Measurements from ENCODE around the gene LIN9.
A peak's percentile ranks its signal among the peaks of the same experiment; 100 is the strongest.
"Not testable (repeated sequence)": the region's sequence is repeated elsewhere in the genome, so short reads cannot be mapped to it uniquely, and the experiment has no call there.

The LIN9 gene

DNA sequence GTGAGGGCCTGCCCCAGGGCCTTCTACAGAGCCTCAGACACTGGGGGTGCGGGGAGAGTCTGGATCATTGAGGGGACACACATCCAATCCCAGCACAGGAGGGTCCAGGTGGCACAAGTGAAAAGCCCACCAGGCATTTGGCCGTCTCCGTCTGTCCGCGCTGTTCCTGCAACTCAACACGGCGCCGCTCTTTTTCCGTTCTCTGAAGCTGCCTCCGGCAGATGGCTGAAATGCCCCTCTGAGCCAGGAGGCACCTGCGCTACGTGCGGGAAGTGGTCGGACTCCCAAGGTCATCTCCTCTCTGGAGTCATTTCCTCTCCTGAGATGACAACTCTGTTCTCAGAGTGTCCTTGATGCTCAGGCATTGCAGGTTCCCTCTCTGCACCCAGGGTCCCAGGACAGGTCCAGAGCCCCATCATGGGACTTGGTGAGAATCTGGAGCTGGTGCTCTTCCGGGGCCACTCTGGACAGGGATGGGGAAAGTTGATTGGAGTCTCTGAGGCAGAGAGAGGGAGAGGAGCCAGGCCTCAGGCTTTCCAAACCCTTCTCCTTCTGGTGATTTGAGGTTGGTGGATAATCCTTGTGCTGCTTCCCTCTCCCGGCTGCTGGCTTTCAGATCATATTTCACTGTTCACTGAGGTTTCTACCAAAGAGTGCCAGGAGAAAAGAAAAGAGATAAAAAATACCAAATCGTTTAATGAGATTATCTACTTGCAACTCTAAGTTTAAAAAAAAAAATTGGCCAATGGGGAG, 99.5 kb downstream of the LIN9 start:
- DNase-seq = no peak

DNA sequence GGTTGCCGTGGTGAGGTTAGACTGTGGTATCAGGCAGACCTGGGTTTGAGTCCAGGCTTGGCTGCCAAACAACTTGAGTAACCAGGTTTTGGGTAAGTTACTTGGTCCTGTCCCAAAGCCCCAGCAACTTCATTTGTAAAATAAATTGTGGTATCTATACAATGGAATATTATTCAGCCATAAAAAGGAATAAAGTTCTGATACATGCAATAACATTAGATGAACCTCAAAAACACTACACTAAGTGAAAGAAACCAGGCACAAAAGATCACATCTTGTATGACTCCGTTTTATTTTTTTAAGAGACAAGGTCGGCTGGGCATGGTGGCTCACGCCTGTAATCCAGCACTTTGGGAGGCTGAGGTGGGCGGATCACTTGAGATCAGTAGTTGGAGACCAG, 101.9 kb downstream of the LIN9 start:
- DNase-seq = no peak

DNA sequence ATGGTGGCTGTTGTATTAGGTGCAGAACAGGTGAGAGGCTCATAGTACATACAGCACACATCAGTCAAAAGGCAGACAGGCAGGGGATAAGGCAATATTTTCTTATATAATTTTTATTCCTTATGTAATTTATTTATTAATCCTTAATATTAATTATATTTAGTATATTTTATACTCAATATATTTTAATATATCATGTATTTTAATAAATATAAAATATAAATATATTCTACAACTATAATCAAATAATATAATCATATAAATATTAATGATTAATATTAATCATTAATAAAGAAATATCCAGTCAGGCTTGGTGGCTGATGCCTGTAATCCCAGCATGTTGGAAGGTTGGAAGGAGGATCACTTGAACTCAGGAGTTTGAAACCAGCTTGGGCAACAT, 104.8 kb downstream of the LIN9 start:
- no peak for DNase-seq

DNA sequence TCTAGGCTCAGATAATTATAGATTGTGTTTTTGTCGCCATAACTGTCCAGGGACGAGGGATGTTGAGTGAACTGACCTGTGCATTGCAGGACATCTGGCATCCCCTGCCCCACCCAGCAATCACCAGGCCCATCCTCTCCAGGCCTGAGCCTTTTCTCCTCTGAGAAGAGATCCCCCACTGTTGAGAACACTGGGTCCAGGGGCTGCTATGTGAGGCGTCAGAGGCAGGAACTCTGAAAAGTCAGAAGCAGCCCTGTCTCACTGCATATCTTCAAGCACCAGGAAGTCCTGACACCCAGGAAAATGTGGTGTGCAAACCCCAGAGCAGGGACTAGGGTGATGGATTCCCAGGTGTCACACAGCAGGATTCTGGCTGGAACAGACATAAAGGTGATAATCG, 105.3 kb downstream of the LIN9 start:
- no peak for DNase-seq

DNA sequence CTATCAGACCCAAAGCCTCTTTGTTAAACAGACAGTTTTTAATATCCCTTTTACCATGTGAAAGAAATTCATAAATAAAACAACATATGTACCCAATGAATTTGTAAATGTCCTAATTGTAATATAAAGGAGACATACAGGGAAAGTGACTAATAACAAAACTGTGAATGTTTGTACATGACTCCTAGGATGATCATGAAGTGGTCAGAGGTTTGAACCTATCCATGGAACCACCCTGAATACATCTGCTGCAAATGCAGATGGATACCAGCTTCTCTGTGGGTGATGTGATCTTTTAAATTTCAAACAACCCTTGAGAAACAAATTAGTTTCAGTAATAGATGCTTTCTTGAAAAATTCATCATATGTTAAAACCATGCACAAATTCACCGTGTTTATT, 105.7 kb downstream of the LIN9 start:
- DNase-seq = no peak

DNA sequence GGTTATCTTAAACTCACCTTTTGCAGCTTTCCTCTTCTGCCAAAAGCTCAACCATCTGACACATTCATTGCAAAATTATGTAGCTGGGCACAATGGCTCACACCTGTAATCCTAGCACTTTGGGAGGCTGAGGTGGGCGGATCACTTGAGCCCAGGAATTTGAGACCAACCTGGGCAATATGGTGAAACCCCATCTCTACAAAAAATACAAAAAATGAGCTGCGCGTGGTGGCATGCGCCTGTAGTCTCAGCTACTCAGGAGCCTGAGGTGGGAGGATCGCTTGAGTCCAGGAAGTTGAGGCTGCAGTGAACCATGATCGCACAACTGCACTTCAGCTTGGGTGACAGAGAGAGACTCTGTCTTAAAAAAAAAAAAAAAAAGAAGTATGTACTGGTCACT, 106.3 kb downstream of the LIN9 start:
- DNase-seq = not testable (repeated sequence)

DNA sequence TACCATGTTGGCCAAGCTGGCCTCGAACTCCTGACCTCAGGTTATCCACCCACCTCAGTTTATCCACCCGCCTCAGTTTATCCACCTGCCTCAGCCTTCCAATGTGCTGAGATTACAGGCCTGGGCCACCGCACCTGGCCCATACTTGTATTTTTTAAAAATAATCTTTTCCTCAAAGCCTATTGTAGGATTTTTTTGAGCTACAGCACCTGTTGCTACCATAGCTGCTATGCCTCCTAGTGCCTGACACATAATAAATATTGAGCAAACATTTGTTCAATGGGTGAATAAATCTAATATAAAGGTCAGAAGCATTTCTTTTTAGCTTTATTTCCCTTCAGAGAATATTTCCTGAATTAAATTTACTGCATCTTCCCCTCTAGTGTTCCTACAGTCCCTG, 106.7 kb downstream of the LIN9 start:
- DNase-seq = no peak

DNA sequence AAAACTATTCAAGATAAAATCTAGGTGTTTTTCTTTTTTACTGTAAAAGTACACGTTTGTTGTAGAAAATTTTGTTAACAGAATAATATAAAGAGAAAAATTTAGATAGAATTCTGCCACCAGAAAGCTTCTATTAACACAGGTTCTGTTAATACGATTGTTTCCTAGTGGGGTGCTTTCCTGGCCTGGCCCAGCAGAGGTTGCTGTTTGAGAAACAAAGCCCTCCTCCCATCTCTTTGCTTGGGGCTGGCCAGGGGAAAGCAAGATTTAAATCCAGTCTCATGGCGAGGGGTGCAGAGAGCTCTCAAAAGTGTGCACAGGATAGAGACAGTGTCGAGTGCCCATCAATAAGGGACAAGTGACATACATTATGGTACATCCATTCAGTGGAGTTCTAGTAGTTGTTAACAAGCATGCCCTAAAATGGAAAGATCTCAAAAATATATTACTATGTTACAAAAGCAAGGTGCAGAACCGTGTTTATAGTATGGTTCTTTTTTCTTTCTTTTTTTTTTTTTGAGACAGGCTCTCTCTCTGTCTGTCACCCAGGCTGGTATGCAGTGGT, 107.9 kb downstream of the LIN9 start:
- DNase-seq = no peak

DNA sequence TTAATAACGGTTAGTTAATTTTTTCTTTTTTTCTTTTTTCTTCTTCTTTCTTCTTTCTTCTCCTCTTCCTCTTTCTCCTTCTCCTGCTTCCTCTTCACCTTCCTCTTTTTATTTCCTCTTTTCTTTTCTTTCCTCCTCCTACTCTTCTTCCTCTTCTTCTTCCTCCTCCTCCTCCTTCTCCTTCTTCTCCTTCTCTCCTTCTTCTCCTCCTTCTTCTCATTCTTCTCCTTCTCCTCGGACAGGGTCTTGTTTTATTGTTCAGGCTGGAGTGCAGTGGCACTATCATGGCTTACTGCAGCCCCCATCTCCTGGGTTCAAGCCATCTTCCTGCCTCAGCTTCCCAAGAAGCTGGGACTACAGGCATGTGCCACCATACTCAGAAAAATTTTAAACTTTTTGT, 109.0 kb downstream of the LIN9 start:
- DNase-seq = no peak

DNA sequence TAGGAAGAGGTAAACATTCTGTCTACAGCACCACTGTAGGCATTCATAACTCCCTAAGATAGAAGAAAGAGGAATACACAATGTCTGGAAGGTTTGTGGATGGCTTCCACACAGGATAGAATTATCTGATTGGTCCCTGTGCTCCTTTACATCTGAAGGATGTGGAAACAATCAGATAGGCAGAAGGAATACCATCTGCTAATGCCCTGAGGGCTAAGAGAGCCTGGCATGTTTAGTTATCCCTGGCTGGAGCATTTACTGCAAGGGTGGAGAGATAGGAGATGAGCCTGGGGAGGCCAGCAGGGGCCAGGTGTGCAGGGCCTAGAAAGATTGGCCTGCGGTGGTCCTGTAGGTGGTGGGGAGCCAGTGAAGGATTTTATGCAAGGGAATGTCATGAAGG, 113.8 kb downstream of the LIN9 start:
- DNase-seq = no peak

DNA sequence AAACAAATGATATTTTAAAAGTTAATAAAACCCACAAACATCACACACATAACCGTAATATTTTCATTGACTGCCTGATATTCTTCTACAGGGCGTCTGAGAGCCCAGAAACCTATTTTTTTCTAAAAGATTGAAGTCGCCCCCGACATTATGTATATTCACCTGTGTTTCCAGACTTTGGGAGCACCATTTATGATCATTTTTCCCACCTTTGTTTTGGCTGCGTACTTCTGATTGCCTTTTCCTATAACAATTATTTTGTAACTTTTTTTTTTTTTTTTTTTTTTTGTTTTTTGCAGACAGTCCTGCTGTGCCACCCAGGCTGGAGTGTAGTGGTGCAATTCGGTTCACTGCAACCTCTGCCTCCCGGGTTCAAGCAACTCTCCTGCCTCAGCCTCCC, 121.6 kb downstream of the LIN9 start:
- DNase-seq = no peak

DNA sequence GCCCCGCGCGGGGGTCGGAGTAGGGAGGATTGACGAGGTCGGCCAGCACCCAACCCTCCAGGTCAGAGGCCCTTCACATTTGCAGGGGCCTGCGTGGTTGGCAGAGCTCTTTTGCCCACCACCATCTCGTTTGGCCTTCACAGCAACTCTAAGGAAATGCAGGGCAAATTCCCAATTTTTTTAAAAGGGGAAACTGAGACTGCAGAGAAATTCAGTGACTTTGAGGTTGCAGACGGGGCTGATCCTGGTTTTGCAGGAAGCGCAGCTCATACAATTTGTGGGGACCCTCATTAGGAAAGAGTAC, 122.0 kb downstream of the LIN9 start:
- DNase-seq = no peak

DNA sequence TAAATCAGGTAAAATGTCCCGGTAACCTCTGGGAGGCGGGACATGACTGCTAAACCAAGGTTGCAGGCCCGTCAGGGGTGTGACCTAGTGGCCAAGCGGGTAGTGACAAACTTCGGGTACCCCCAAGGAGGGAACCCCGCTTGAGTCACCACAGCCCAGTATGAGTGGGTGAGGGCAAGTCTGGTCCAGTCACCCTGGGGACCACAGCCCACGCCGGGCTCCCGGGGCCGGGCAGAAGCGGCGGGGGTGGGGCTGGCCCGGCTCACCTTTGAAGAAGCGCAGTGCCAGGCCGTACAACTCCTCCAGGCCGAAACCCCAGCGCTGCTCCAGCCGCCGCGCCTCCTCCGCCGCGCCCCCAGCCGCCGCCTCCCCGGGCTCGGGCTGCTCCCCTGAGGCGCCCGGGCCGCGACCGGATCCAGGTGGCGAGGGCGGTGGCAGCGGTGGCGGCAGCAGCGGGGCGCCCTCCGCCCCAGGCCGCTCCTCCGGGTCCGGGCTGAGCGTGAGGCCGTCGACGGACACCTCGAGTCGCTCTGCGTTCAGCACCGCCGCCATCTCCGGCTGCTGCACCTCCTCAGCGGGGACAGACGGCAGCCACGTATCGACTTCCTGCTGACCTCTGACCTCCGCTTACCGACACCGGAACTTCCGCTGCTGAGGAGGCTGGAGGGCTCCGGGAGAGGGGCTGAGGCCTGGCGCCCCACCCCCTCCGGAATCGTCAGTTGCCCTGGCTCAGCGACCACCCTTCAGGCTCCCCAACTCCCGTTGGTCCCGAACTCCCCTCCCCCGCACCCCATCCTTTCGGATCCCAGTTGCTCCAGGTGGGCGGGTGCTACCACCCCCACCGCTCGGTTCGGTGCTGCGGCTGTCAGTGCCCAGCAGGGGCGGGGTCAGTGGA, 122.6 kb downstream of the LIN9 start, which contains the start of gene ACBD3:
Gene ACBD3 (minus strand): TSS at position 618 of the 895 bp plus-strand sequence. CDS start 66 bp downstream, at position 552.
- peak; percentile 85 for DNase-seq

DNA sequence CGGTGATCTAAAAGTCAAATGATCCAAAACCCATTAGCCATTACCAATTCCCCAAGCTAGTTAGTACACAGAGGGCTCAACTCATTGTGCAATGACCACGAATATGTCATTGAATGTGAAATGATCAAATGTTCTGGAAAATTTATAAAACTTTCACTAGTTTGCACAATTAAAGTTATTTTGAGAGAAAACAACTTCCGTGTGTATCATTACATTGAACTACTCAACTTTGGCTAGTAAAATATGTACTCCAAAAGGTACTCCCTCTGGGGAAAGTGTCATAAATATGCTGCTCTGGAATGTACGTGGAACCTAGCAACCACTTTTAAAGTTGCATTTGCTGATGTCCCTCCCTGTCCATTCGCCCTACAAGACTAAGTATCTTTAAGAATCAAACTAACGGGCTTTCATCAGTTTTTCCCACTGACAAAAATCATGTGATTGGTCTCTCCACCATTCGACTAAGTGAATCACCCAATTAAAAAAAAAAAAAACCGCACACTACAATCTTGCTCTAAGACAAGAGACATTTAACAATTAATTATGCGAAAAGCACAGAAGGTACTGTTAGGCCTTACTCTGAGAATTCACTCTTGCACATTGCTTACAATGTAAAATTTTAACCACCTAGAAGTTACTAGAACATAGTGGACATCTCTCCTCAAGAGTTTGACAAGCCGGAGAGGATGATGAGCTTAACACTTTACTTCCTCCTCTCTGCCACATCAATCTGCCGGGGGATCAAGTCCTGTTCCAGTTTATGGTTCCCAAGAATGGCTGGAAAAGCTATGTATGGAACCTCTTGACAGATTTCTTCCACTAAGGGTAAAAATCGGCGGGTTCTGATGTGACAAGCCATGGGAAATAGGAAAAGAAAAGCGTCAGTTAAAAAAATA, 123.6 kb downstream of the LIN9 start:
- DNase-seq = no peak

DNA sequence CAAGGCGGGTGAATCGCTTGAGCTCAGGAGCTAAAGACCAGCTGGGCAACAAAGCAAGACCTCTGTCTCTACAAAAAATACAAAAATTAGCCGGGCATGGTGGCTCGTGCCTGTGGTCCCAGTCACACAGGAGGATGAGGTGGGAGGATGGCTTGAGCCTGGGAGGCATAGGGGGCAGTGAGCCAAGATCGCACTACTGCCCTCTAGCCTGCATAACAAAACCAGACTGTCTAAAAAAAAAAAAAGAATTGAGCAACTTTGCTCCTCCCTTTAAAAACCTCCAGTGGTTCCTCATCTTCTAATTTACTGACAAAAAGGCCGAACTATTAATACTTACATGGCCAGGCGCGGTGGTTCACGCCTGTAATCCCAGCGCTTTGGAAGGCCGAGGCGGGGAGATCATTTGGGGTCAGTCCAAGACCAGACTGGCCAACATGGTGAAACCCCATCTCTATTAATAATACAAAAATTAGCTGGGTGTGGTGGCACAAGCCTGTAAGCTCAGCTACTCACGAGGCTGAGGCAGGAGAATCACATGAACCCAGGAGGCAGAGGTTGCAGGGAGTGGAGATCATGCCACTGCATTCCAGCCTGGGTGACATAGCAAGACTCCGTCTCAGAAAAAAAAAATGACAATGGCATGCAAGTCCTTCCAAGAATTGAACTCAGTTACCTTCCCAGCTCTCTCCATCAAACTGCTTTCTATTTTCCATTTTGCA, 126.8 kb downstream of the LIN9 start:
- DNase-seq = no peak

Measured in CD4-positive, alpha-beta T cell treated with Interleukin-12 subunit alpha and Interleukin-12 subunit beta, for 1 hour (primary cell).